Measurements from ENCODE around the gene CD300C. TPM values are rescaled to one million over a fixed set of nuclear protein-coding genes. Genes with fewer than 3 reads are reported as not detected.
A peak's percentile ranks its signal among the peaks of the same experiment; 100 is the strongest.
"Not testable (repeated sequence)": the region's sequence is repeated elsewhere in the genome, so short reads cannot be mapped to it uniquely, and the experiment has no call there.

Gene CD300C
- total RNA-seq (2014; rRNA removed; shearing (Covaris generic)), result not detected in 2 replicates

DNA sequence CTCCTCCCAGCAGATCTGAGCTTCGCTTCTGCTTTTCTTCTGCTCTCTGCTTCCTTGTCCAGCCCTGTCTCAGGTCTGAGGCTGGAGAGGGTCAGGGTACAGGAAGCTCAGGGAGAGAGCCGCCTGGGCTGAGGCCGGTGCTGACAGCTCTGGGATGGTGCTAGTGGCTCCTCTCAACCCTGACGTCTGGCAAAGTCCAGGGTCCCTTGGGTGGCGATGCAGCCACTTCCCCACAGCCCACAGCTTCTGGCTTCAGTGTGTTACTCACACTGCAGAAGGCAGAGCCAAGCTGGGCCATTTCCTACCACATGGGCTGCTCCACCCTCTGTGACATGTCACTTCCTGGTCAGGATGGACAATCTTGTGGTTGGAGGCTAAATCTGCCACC, at the start of gene CD300C:
Gene CD300C, minus strand, starts transcription at position 273 of the 388 bp plus-strand sequence. CDS start 333 bp downstream, outside the sequence.
- no peak for DNase-seq (ENCODE audit: low read depth)

DNA sequence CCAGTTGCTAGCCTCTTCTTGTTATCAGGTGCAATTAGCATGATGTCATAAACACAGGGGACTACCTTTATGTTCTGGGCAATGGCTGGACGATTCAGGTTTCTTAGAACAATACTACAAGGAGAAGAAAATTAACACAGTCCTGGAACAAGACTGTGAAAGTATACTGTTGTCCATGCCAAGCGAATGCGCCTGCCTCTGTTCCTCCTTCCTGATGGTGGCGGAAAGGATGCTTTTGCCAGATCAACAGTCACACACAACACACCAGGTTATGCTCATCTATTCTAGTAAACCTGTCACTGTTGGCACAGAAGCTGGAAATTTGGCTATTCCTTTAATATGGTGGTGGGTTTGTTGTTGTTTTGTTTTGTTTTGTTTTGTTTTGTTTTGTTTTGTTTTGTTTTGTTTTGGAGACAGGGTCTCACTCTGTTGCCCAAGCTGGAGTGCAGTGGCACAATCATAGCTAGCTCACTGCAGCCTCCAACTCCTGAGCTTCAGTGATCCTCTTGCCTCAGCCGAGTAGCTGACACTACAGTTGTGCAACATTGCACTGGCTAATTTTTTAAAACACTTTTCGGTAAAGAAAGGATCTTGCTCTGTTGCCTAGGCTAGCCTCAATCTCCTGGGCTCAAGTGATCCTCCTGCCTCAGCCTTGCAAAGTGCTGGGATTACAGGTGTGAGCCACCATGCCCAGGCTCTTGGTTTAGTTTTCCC, 49.3 kb upstream of the CD300C start:
- no peak for DNase-seq (ENCODE audit: low read depth)

DNA sequence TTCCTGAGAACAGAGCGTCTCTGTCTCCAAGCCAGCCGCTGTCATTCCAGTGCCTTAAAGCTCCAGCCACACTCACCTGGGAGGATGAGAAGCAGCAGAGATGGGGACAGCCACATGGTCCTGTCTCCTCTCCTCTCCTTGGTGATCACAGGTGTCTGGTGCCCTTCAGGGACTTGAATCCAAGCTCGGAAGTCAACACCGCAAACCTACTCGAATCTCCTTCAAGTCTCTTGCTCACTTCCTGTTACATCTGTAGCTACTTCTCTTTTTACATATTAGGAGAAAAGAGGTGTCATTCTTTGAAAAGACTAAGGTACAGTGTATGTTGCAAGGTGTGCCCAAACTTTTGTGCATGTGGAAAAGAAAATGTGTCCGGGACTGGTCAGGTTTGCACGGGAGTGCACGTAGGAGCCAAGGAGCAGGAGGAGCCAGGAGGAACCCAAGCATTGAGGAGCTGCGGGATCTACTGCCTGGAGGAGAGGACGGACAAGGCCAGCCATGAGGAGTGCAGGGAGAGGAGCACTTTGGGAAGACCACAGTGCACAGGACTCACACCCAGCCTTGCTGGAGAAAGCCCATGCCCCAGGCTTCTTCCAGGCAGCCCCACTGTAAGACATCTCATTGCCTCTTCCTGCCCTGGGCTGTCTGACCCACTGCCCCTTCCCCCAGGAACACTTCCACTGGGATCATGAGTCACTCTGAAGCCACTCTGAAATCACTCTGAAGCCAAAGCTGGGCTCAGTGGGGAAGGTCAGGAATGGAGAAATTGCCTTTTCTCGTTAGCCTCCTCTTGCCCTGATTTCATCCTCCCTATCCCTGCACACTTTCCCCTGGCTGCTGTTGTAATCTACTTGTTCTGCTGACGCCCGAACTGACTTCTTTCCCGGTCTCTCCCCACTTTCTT, 46.4 kb upstream of the CD300C start, which contains the start of gene CD300LD:
Gene CD300LD, minus strand, starts transcription at position 197 of the 904 bp plus-strand sequence. Its CDS starts 81 bp downstream, at position 116.
- peak; percentile 14 for DNase-seq (ENCODE audit: low read depth)

DNA sequence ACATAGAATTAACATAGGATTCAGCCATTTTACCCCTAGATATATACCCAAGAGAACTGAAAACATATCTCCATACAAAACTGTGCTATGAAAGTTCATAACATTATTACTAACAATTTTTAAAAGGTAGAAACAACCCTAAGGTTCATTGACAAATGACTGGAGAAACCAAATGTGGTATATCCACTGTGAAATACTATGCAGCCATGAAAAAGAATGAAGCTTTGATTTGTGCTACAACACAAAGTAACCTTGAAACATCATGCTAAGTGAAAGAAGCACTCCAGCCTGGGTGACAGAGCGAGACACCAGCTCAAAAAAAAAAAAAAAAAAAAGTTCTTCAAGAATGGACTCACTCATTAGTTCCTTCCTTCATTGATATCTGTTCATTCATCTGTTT, 45.6 kb upstream of the CD300C start:
- DNase-seq (ENCODE audit: low read depth), result no peak

DNA sequence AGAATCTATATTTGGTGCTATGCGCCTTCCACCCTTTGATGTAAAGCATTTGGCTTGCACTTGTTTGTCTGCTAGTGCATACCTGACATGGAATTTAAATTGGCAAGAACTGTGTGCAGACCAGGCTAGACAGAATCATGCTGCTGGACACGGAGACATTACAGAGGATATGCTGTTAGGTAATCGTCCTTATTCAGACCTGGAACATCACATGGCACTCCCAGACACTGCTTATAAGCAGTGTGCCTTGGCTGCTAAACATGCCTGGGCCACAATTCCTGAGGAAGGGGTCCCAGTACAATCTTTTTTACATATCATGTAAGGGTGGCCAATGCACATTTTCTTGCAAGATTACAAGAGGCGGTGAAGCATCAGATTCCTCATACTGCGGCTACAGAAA, 39.8 kb upstream of the CD300C start:
- DNase-seq (ENCODE audit: low read depth), result no peak

DNA sequence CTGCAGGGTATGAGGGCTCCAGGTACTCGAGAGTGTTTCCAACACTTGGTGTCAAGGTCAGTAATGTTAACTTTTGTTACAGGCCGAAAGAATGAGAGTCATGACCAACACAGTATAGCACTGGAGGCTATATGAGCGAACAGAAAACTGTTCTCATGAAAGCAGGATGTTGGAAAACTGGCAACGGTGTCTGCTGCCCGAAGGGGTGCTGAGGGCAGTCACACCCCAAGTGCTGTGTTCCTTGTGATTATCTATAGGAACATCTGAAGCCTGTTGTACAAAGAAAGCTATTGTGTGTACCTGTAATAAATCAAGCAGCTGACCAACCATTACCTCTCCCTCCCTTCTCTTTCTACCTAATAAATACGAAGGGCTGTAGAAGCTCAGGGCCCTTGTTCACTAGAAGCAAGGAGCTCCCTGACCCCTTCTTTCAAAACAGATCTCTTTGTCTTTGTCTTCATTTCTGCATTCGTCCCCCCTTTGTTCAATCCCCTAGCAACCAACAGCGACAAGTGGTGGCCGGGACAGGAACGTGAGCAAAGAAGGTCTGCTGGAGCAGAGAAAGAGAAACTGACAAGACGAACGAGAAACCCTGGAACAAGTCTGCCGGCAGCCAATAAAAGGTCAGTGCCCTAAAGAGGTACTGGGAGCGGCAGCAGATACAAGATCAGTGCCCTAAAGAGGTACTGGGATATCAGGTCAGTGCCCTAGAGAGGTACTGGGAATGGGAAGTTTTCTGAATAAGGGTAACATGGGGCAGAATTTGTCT, 38.6 kb upstream of the CD300C start:
- DNase-seq (ENCODE audit: low read depth), result no peak

DNA sequence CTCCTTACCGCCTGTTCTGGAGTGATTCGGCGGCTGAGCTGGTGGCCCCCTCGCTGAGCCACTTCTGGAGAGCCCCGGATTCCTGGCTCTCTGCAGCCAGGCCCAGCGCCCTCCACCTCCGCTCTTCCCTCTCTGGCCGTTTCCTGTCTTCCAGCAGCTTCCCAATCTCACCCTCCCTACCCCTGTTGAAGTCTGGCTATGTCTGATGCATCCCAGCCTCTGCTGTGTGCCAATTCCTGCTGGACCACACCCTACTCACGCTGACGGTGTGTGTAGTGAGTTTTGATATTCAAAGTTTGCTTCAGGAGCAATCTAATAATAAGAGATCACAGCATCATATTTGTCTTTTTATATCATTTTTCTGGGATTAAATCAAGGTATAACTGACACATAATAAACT, 36.7 kb upstream of the CD300C start:
- DNase-seq (ENCODE audit: low read depth), result no peak

DNA sequence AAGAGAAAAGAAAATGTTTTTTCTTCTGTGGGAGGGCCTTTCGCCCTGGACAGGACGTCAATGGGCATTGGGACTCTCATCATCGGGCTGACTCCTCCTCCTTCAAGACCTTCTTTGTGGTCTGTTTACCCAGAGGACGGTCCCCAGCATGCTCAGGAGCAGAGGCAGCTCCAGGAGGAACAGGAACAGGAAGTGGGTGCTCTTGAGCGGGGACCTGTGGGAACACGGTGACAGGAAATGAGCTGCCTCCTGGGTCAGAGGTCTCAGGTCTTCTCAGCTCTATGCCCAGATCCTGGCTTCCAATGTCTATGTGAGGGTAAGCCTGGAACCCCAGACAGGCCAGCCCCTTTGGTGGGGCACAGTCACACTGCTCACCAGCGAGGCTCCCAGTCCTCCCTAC, 34.0 kb upstream of the CD300C start:
- no peak for DNase-seq (ENCODE audit: low read depth)

DNA sequence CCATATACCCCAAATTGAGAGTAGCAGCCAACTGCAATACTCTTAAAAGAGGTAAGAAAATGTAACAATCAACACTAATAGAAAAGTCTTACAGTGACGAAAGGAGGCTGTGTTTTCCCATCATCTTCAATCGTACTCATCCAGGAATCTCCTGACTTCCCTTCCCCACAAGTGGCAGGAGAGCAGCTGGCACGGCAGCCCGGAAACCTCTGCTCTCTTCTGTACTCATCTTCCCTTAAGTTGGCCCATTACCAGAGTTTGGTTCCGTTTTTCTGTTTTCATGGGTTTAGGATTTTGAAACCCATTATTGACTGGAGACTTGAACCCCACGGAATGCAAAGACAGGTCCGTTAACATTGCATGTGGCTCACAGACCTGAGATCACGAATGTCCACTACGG, 33.1 kb upstream of the CD300C start:
- no peak for DNase-seq (ENCODE audit: low read depth)

DNA sequence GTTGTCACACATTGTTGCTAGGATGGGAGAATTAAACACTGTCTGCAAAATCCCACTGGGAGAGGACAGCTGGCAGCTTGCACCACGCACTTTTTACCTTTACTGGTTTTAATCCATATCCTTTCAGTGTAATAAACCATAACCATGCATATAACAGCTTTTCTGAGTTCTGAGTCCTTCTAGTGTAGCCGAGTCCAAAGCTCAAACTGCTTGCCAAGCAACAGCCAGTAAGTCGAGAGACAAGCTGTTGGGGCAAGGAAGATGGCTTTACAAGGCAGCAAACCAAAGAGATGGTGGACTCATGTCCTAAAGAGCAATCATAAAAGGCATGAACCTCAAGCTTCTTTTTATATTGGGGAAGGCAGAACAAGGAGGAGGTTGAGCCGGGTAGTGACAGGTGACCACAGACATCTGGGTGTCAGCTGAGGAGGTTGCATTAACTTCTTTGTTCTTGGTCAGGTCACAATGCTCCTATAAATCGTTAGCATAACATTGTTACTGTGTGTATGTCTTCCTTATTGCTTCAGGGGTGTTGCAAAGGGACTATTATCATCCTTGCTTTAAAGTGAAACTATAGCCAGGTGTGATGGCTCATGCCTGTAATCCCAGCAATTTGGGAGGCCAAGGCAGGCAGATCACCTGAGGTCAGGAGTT, 28.7 kb upstream of the CD300C start:
- no peak for DNase-seq (ENCODE audit: low read depth)

DNA sequence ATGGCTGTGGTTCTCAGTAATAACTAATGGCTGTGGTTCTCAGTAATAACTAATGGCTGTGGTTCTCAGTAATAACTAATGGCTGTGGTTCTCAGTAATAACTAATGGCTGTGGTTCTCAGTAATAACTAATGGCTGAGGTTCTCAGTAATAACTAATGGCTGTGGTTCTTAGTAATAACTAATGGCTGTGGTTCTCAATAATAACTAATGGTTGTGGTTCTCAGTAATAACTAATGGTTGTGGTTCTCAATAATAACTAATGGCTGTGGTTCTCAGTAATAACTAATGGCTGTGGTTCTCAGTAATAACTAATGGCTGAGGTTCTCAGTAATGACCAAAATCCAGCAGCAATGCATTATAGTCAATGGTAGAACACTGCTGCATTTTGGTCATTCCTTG, 27.7 kb upstream of the CD300C start:
- not testable (repeated sequence) for DNase-seq (ENCODE audit: low read depth)

DNA sequence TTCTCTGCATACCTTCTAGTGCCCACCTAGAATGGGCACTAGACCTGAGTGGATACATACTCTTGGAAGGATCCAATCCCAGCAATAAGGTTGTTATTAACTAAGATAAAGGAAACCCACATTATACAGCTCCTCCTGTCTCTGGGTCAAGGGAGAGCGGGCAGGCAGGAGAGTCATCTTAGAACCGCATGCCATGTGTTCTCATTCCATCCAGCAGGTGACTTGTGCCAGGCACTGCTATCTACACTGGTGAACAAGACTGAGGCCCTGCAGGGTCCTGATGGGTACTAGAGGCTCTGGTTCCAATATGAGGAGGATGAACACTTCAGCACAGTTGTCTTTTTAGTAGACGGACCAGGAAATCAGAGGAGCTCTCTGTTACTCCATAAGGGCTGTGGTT, 27.3 kb upstream of the CD300C start:
- no peak for DNase-seq (ENCODE audit: low read depth)

DNA sequence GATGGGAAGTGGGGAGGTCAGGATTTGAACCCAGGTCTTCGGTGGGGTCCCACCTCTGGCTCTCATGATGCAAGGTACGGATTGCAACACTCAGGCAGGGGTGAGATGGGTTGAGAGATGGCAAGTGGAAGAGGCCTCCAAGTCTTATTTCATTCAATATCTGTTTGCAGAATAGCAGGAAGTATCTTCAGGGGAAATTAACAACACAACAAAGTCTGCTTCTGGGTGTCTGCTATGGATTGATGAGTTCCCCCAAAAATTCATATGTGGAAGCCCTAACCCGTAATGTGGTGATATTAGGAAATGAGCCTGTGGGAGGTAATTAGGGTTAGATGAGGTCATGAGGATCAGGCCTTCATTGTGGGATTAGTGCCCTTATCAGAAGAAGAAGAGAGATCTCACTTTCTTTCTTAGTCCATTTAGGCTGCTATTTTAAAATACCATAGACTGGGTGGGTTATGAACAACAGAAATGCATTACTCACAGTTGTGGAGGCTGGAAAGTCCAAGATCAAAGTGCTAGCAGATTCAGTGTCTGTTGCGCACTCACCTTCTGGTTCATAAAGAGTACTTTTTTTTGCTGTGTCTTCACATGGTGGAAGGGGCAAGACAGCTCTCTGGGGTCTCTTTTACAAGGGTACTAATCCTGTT, 25.8 kb upstream of the CD300C start:
- DNase-seq (ENCODE audit: low read depth), result no peak

DNA sequence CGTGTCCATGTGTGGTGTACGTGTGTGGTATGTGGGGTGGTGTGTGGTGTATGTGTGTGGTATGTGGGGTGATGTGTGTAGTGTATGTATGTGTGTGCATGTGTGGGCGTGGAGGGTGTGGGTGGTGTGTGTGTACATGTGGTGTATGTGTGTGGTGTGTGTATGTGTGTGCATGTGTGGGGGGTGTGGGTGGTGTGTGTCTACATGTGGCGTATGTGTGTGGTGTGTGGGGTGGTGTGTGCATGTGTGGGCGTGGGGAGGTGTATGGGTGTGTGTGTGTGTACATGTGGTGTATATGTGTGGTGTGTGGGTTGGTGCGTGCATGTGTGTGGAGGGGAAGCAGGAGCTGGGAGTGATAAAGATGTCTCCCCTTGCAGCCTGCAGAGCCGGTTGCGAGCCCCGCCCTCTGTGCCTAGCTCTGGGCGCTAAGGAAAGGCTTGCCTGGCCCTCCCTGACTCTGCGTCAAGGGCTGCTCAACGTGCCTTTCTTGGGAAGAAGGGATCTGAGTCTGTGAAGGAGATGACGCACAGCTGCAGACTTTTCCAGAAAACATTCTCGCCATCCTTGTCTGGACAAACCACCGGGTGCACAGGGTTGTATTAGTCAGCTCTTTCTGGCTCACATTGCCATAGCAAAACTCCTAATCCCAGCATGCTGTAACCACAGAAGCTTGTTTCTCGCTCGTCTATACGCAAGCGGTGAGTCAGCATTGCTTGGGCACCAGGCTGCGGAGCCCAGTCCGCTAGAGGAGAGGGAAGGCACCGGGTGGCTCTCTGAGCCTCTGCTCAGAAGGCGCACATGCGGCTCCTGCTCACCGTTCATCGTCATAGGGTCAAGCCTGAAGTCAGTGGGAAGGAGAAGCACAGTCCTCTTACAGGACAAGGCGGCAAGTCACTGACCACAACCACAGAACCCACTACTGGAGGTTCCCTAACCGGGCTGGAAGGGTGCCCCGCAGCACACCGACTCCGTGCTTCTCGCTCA, 23.4 kb upstream of the CD300C start:
- peak; percentile 99 for DNase-seq (ENCODE audit: low read depth)

DNA sequence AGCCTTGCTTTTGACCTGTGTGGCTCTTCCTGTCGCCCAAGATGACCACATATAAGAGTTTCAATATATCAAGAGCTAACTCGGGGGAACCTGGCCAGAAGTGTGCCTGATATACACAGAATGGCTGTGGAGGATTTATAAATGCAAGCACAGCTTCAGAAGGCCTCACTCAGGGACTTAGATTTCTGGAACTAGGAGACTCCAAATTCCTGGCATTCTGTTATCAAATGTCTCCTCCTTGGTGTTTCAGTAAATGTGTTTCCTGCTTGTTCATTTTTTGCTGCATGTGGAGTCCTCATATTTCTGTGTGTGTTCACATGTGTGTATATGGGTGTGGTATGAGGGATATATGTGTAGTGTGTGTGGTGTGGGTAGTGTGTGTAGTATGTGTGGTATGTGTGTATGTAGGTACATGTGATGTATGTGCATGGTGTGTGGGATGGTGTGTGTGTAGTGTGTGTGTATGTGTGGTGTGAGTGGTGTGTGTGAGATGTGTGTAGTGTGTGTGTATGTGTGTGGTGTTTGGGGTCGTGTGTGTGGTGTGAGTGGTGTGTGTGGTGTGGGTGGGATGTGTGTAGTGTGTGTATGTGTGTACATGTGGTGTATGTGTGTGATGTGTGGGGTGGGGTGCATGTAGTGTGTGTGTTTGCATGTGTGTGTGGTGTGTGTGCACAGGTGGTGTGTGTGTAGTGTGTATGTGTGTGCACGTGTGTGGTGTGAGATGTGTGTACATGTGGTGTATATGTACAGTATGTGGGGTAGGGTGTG, 22.4 kb upstream of the CD300C start:
- no peak for DNase-seq (ENCODE audit: low read depth)

DNA sequence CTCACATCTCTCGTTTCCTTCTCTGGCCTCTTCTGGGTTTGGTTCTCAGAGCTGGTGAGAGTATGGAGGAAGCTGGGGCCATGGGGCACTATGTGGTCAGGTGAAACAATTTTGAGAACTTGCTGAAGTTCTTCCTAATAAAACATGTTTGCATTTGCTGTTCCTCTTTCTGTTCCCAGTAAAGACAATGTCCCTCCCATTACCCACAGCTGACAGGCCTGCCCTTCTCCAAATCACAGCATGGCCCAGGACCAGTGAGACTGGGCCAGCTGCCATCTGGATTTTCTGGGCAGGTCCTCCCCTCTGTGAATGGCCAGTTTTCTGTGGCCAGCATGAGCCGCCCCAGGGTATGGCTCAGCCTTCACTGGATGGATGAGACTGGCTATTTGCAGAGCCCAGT, 21.5 kb upstream of the CD300C start, which contains the start of gene CD300H:
Gene CD300H, minus strand, starts transcription at position 113 of the 400 bp plus-strand sequence.
- peak; percentile 84 for DNase-seq (ENCODE audit: low read depth)

DNA sequence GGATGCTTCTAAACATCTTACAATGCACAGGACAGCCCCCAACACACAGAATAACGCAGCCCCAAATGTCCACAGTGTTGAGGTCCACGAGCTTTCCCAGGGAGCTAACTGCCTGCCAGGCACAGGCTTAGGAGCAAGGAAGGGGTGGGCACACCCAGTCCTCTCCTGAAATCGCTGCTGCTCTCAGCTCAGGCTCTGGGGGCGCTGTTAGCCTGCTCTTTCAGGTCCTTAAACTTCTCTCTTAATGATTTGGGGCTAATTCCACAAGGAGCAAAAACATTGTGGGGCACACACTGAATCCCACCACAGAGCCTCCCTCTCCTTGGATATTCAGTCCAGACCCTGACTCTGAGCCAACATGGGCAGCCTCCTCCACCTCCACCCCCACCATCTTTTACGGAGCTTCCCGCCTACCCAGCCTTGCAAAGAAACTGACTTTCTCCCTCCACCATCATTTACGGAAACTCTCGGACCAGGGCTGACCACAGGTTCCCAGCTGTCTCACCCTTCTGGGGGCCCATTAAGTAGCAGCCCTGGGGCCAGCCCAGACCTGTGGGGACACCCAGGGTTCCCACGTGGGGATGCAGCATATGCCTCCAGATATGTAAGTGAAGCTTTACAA, 20.3 kb upstream of the CD300C start:
- DNase-seq (ENCODE audit: low read depth), result peak; percentile 41

DNA sequence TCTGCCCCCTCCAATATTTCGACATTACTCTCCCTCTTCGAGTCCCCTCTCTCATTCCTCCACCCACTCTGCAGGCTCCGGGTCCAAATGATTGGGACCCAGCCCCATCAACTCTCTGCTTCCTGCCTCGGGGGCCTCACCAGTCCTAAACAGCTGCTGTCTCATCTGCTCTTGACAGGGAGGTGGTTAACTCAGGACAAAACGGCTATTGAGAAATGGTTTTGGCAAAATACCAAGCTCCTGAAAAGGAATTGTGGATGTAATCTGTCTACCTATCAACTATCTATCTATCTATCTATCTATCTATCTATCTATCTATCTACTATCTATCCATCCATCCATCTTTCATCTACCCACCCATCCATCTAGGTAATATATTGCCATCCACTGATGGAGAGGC, 19.2 kb upstream of the CD300C start:
- DNase-seq (ENCODE audit: low read depth), result no peak

All from RPMI7951 (cell line).